SK-N-SH (cell line): ENCODE results near the gene OSBPL2. TPM values are rescaled to one million over a fixed set of nuclear protein-coding genes. Genes with fewer than 3 reads are reported as not detected.

ENCODE experiments used
- CTCF ChIA-PET: fragments of 300-600, 350-600 bp; formaldehyde crosslinking; extraction: SDS; loops from one replicate; lab custom pipeline; 2021; lab: Yijun Ruan, JAX
- POLR2A ChIA-PET: fragments of 350-600 bp; sonication (Branson Sonifier 250); formaldehyde crosslinking; extraction: SDS; loops from one replicate; lab custom pipeline; 2020; ENCODE audit warnings: antibody characterized with exemption, inconsistent platforms; lab: Yijun Ruan, JAX
- DNase-seq: peaks from one replicate; pipeline ENCODE4 v3.0.0; 2012
- H2AFZ ChIP-seq: fragments of 200-600 bp; sonication (generic); 2 replicates; pipeline ENCODE4 v1.8.1; 2016; ENCODE audit warnings: antibody characterized with exemption, mild to moderate bottlenecking, low read depth
- H3F3A ChIP-seq: fragments of 200-600 bp; sonication (generic); replicated peaks from 2 replicates; pipeline ENCODE3; 2016; ENCODE audit warnings: antibody characterized with exemption, mild to moderate bottlenecking; ENCODE audit not compliant: insufficient read depth
- H3K27ac ChIP-seq, 2 experiments: fragments of 200-500 bp in 1 of 2; fragments of 200-600 bp in 1 of 2; sonication (Bioruptor generic) in 1 of 2; sonication (generic), shearing (Covaris generic) in 1 of 2; 2 replicates each; pipeline versions ENCODE4 v1.5.1 to v1.6.1; 2014 to 2016; ENCODE audit warnings: low read depth in 2 of 2, inconsistent platforms in 1 of 2, low read length in 1 of 2, mild to moderate bottlenecking in 1 of 2, mixed read lengths in 1 of 2
- H3K27me3 ChIP-seq: fragments of 200-600 bp; sonication (generic), shearing (Covaris generic); 2 replicates; pipeline ENCODE4 v1.6.1; 2016; ENCODE audit warnings: mixed run types; ENCODE audit not compliant: insufficient read depth
- H3K36me3 ChIP-seq, 2 experiments: fragments of 200-500 bp in 1 of 2; fragments of 200-600 bp in 1 of 2; sonication (Bioruptor generic) in 1 of 2; sonication (generic) in 1 of 2; replicated peaks in 1 of 2; 2 replicates each; pipeline versions ENCODE3 to v1.5.1; 2014 to 2016; ENCODE audit warnings: low read length in 1 of 2, mild to moderate bottlenecking in 1 of 2; ENCODE audit not compliant: insufficient read depth in 2 of 2, control insufficient read depth in 1 of 2
- H3K4me1 ChIP-seq, 2 experiments: fragments of 200-500 bp in 1 of 2; fragments of 200-600 bp in 1 of 2; sonication (Bioruptor generic) in 1 of 2; sonication (generic), shearing (Covaris generic) in 1 of 2; 2 replicates each; pipeline versions ENCODE4 v1.5.1 to v1.6.1; 2014 to 2016; ENCODE audit warnings: low read depth in 1 of 2, low read length in 1 of 2, mixed run types in 1 of 2; ENCODE audit not compliant: insufficient read depth in 2 of 2, control insufficient read depth in 1 of 2
- H3K4me2 ChIP-seq: fragments of 200-600 bp; sonication (generic), shearing (Covaris generic); 2 replicates; pipeline ENCODE4 v1.6.1; 2017; ENCODE audit warnings: mixed run types
- H3K4me3 ChIP-seq, 2 experiments: fragments of 200-500 bp in 1 of 2; fragments of 200-600 bp in 1 of 2; sonication (Bioruptor generic) in 1 of 2; sonication (generic), shearing (Covaris generic) in 1 of 2; 2 replicates each; pipeline versions ENCODE4 v1.5.1 to v1.8.1; 2014 to 2016; ENCODE audit warnings: low read depth in 2 of 2, inconsistent platforms in 1 of 2, low read length in 1 of 2, mild to moderate bottlenecking in 1 of 2, mixed read lengths in 1 of 2, moderate library complexity in 1 of 2
- H3K79me2 ChIP-seq: fragments of 200-600 bp; sonication (generic); 2 replicates; pipeline ENCODE4 v1.8.1; 2017; ENCODE audit warnings: mild to moderate bottlenecking; ENCODE audit not compliant: insufficient read depth
- H3K9ac ChIP-seq: fragments of 200-600 bp; sonication (generic); 2 replicates; pipeline ENCODE4 v1.6.1; 2017; ENCODE audit warnings: mixed run types
- H3K9me2 ChIP-seq: fragments of 200-600 bp; sonication (generic); 2 replicates; pipeline ENCODE4 v1.6.1; 2017; ENCODE audit warnings: mixed run types
- H3K9me3 ChIP-seq: fragments of 200-600 bp; sonication (generic); 2 replicates; pipeline ENCODE4 v1.6.1; 2017; ENCODE audit warnings: mixed run types, mild to moderate bottlenecking, moderate library complexity
- H4K20me1 ChIP-seq: fragments of 200-600 bp; sonication (generic); 2 replicates; pipeline ENCODE4 v1.6.1; 2017; ENCODE audit warnings: mild to moderate bottlenecking, mixed run types; ENCODE audit not compliant: insufficient read depth
- EP300 ChIP-seq, 2 experiments: IDR thresholded peaks; 2 replicates each; pipeline versions ENCODE4 v1.4.0 to v1.6.1; 2012; ENCODE audit warnings: borderline replicate concordance in 1 of 2, low read depth in 1 of 2, low read length in 1 of 2
- EZH2phosphoT487 ChIP-seq: fragments of 200-600 bp; sonication (generic); IDR thresholded peaks from 2 replicates; pipeline ENCODE4 v1.6.1; 2017; ENCODE audit warnings: low read depth, mixed run types, mild to moderate bottlenecking, antibody characterized with exemption, moderate library complexity, borderline replicate concordance
- FOSL2 ChIP-seq: IDR thresholded peaks from 2 replicates; pipeline ENCODE4 v1.4.0; 2012; ENCODE audit warnings: low read depth, mild to moderate bottlenecking, moderate library complexity, borderline replicate concordance
- FOXJ3 ChIP-seq: sonication (generic); formaldehyde crosslinking; IDR thresholded peaks from 2 replicates; pipeline ENCODE4 v1.5.1; 2020; ENCODE audit warnings: mild to moderate bottlenecking, missing genetic modification reagents
- FOXM1 ChIP-seq: IDR thresholded peaks from 2 replicates; pipeline ENCODE4 v1.4.0; 2012; ENCODE audit warnings: low read depth, mild to moderate bottlenecking
- GABPA ChIP-seq: IDR thresholded peaks from 2 replicates; pipeline ENCODE4 v1.4.0; 2012; ENCODE audit warnings: low read depth, mild to moderate bottlenecking
- GATA2 ChIP-seq: sonication (generic); formaldehyde crosslinking; IDR thresholded peaks from 2 replicates; pipeline ENCODE4 v1.5.0; 2020; ENCODE audit warnings: mild to moderate bottlenecking, missing genetic modification reagents
- MEF2A ChIP-seq: IDR thresholded peaks from 2 replicates; pipeline ENCODE4 v1.4.0; 2012; ENCODE audit warnings: low read depth, borderline replicate concordance
- MXI1 ChIP-seq: IDR thresholded peaks from 2 replicates; pipeline ENCODE4 v1.6.1; 2012; ENCODE audit warnings: mild to moderate bottlenecking, low read depth, low read length, improper control_type of control experiment
- RXRA ChIP-seq: IDR thresholded peaks from 2 replicates; pipeline ENCODE4 v1.4.0; 2012; ENCODE audit warnings: low read depth, mild to moderate bottlenecking, borderline replicate concordance
- SIN3A ChIP-seq: IDR thresholded peaks from 2 replicates; pipeline ENCODE4 v1.6.1; 2012; ENCODE audit warnings: low read depth, mild to moderate bottlenecking, low read length, moderate library complexity, borderline replicate concordance
- TCF12 ChIP-seq: IDR thresholded peaks from 2 replicates; pipeline ENCODE4 v1.4.0; 2012
- TEAD4 ChIP-seq: IDR thresholded peaks from 2 replicates; pipeline ENCODE4 v1.4.0; 2012; ENCODE audit warnings: mild to moderate bottlenecking, borderline replicate concordance; ENCODE audit not compliant: insufficient read depth
- YY1 ChIP-seq: IDR thresholded peaks from 2 replicates; pipeline ENCODE4 v1.4.0; 2012; ENCODE audit warnings: low read depth, mild to moderate bottlenecking
- WGBS: methylation state at CpG from one replicate; pipeline ENCODE4 v1.1.6; 2017; ENCODE audit warnings: low lambda C conversion rate; 5-methylcytosine and 5-hydroxymethylcytosine counted together
- polyA plus RNA-seq, 3 experiments: library from polyadenylated mRNA; depleted of rRNA; stranded (reverse); fragments of >200 nt; gene quantifications; 2 replicates each; pipeline ENCODE4 v1.2.3, GENCODE V29; 2012
- TF ChIP-seq, protein P1 (sequence below): IDR thresholded peaks from 2 replicates; pipeline ENCODE4 v1.6.1; 2012; ENCODE audit warnings: mild to moderate bottlenecking, low read depth, low read length, moderate library complexity
- TF ChIP-seq, protein P2 (sequence below): IDR thresholded peaks from 2 replicates; pipeline ENCODE4 v1.4.0; 2012; ENCODE audit warnings: low read depth, borderline replicate concordance
- TF ChIP-seq, protein P3 (sequence below): IDR thresholded peaks from 2 replicates; pipeline ENCODE4 v1.4.0; 2012; ENCODE audit warnings: low read depth
- TF ChIP-seq, protein P4 (sequence below): IDR thresholded peaks from 2 replicates; pipeline ENCODE4; 2012
- TF ChIP-seq, protein P5 (sequence below): IDR thresholded peaks from 2 replicates; pipeline ENCODE4 v1.4.0; 2012; ENCODE audit warnings: low read depth, borderline replicate concordance

The OSBPL2 gene
- polyA plus RNA-seq, 1 of the 3 experiments (the other 2 are of a cell fraction), result 17.7 TPM

DNA sequence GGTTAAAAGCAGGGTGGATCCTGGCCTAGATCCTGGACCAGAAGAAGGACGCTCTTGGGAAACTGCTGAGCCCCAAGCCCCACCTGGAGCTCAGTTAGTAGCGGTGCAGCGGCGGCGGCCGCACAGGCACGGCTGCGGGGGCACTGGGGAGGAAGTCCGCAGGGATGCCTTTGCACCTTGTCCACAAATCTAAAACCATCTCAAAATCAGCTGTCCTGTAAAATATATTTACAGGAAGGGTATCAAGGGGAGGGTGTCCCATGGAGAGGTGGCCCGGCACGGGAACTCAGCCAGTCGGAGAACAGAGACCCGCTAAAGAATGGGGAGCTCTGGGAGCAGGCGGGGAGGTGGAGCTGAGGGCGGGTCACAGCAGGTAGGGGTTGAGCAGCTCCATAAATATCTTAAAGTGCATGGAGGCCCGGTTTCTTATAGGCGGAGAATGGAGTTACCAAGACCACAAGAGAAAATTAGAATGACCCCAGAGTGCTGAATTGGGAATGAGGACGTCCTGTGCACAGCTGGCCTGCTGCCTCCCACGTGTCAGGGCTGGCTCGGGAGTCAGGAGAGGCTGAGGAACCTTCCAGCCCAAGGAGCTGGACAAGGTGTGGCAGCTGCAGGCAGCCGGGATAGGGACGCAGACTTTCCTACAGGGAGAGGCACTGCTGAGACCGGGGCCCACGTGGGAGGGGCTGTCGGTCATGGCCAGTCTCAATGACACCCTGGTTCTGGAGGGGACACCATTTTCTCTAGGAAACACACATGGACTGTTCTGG lies 47.5 kb upstream of the OSBPL2 start (continued):
- TF ChIP-seq, protein P1, sequence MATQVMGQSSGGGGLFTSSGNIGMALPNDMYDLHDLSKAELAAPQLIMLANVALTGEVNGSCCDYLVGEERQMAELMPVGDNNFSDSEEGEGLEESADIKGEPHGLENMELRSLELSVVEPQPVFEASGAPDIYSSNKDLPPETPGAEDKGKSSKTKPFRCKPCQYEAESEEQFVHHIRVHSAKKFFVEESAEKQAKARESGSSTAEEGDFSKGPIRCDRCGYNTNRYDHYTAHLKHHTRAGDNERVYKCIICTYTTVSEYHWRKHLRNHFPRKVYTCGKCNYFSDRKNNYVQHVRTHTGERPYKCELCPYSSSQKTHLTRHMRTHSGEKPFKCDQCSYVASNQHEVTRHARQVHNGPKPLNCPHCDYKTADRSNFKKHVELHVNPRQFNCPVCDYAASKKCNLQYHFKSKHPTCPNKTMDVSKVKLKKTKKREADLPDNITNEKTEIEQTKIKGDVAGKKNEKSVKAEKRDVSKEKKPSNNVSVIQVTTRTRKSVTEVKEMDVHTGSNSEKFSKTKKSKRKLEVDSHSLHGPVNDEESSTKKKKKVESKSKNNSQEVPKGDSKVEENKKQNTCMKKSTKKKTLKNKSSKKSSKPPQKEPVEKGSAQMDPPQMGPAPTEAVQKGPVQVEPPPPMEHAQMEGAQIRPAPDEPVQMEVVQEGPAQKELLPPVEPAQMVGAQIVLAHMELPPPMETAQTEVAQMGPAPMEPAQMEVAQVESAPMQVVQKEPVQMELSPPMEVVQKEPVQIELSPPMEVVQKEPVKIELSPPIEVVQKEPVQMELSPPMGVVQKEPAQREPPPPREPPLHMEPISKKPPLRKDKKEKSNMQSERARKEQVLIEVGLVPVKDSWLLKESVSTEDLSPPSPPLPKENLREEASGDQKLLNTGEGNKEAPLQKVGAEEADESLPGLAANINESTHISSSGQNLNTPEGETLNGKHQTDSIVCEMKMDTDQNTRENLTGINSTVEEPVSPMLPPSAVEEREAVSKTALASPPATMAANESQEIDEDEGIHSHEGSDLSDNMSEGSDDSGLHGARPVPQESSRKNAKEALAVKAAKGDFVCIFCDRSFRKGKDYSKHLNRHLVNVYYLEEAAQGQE, result no peak
- TF ChIP-seq FOXM1 (no peak), YY1 (no peak), MEF2A (no peak), GATA2 (CRISPR knock-in tag) (no peak)
- TF ChIP-seq, protein P2, sequence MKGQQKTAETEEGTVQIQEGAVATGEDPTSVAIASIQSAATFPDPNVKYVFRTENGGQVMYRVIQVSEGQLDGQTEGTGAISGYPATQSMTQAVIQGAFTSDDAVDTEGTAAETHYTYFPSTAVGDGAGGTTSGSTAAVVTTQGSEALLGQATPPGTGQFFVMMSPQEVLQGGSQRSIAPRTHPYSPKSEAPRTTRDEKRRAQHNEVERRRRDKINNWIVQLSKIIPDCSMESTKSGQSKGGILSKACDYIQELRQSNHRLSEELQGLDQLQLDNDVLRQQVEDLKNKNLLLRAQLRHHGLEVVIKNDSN, result no peak
- TF ChIP-seq, protein P3, sequence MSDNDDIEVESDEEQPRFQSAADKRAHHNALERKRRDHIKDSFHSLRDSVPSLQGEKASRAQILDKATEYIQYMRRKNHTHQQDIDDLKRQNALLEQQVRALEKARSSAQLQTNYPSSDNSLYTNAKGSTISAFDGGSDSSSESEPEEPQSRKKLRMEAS, result no peak
- TF ChIP-seq, protein P4, sequence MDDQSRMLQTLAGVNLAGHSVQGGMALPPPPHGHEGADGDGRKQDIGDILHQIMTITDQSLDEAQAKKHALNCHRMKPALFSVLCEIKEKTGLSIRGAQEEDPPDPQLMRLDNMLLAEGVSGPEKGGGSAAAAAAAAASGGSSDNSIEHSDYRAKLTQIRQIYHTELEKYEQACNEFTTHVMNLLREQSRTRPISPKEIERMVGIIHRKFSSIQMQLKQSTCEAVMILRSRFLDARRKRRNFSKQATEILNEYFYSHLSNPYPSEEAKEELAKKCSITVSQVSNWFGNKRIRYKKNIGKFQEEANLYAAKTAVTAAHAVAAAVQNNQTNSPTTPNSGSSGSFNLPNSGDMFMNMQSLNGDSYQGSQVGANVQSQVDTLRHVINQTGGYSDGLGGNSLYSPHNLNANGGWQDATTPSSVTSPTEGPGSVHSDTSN, result no peak

DNA sequence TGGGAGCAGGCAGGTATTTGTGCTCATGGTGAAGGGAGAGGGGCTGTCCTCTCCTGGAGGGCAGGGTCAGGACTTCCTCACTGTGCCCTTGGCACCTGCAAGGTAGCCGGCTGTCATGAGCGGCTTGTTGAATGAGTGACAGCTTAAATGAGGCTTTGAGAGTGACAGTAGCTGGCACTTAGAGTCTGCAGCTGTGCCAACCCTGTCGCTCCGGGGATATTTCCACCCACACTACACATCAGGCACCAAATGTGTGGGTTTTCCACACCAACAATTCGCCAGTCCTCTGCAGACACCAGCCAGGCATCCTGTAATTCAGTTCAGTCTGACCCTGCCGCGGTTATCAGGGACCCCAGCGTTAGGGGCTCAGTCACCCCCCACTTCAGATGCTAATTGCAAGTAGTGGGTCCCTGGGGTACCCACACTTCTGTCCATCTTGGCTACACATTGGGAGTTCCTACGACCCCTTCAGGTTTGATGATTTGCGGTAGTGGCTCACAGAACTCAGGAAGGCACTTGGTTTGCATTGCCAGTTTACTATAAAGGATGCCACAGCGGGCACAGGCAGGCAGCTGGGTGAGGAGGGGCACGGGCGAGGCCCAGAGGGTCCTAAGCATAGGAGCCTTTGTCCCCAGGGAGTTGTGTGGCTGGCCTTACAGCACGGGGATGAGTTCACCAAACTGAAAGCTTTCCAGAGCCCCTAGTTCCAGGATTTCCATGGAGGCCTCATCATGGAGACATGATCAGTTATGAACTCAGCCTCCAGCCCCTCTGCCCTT lies 46.4 kb upstream of the OSBPL2 start:
- H3K4me3 ChIP-seq, result no peak overlapping the region
- 92% methylated on average over 6 of the region's 14 CpGs for WGBS
- H3K9me2 ChIP-seq, result no peaks in the 10 kb centered on the region
- no peak for DNase-seq
- POLR2A ChIA-PET, result interaction anchor here (0.7 kb wide), 1 partner anchor 49 kb away, joined by 3 read pairs; no protein-coding TSS in a partner anchor
- H3K27ac ChIP-seq, result no peak overlapping the region
- no peaks in the 10 kb centered on the region for H3K4me1 ChIP-seq
- no peaks in the 10 kb centered on the region for H3K9me3 ChIP-seq
- TF ChIP-seq FOXM1 (no peak), TCF12 (no peak), MEF2A (no peak), FOXJ3 (no peak), EP300 (IDR thresholded peaks at IDR 0.05; ENCODE audit: borderline replicate concordance in 1 of 2, low read depth in 1 of 2, low read length in 1 of 2) (no peak), GATA2 (CRISPR knock-in tag) (no peak), RXRA (no peak), GABPA (no peak), MXI1 (no peak), EZH2phosphoT487 (no peak), FOSL2 (no peak), TEAD4 (no peak), SIN3A (no peak)
- TF ChIP-seq, protein P5, sequence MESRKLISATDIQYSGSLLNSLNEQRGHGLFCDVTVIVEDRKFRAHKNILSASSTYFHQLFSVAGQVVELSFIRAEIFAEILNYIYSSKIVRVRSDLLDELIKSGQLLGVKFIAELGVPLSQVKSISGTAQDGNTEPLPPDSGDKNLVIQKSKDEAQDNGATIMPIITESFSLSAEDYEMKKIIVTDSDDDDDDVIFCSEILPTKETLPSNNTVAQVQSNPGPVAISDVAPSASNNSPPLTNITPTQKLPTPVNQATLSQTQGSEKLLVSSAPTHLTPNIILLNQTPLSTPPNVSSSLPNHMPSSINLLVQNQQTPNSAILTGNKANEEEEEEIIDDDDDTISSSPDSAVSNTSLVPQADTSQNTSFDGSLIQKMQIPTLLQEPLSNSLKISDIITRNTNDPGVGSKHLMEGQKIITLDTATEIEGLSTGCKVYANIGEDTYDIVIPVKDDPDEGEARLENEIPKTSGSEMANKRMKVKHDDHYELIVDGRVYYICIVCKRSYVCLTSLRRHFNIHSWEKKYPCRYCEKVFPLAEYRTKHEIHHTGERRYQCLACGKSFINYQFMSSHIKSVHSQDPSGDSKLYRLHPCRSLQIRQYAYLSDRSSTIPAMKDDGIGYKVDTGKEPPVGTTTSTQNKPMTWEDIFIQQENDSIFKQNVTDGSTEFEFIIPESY, result no peak
- TF ChIP-seq, protein P4, result no peak
- TF ChIP-seq, all 33 proteins: peak for 0
- H3F3A ChIP-seq, result peaks cover 2% of the 10 kb centered on the region
- no peak overlapping the region for H3K9ac ChIP-seq
- H4K20me1 ChIP-seq, result peaks cover 4% of the 10 kb centered on the region
- peaks cover 15 to 31% of the 10 kb centered on the region in 2 experiments for H3K36me3 ChIP-seq
- no peak overlapping the region for H2AFZ ChIP-seq
- H3K27me3 ChIP-seq, result no peaks in the 10 kb centered on the region
- peaks cover 54% of the 10 kb centered on the region for H3K79me2 ChIP-seq
- H3K4me2 ChIP-seq, result no peak overlapping the region
- CTCF ChIA-PET, result no interaction called here
